GM10847 (cell line): Measurements from ENCODE around the gene SLC22A31.

Source experiments
- POLR2A ChIP-seq: IDR thresholded peaks from 2 replicates; pipeline ENCODE4 v1.6.1; 2011; ENCODE audit not compliant: insufficient read length; ENCODE audit errors: extremely low read depth

SLC22A31 gene

GRCh38 chr16:89166696-89167424 lies 33.5 kb downstream of the SLC22A31 start:
- no peak for TF ChIP-seq POLR2A

GRCh38 chr16:89164847-89165680 lies 35.3 kb downstream of the SLC22A31 start:
- no peak for TF ChIP-seq POLR2A

- TF ChIP-seq POLR2A, result no peak
These were observed 35.9 kb downstream of the SLC22A31 start for GRCh38 chr16:89164436-89164835.

- no peak for TF ChIP-seq POLR2A
These were observed 37.0 kb downstream of the SLC22A31 start for GRCh38 chr16:89163297-89163696.

GRCh38 chr16:89161763-89162713 lies 38.3 kb downstream of the SLC22A31 start:
- TF ChIP-seq POLR2A, result no peak

- no peak for TF ChIP-seq POLR2A
These were observed 39.2 kb downstream of the SLC22A31 start for GRCh38 chr16:89160977-89161701.

- no peak for TF ChIP-seq POLR2A
These were observed 40.4 kb downstream of the SLC22A31 start for GRCh38 chr16:89159850-89160354.

- no peak for TF ChIP-seq POLR2A
These were observed 41.1 kb downstream of the SLC22A31 start for GRCh38 chr16:89159066-89159849.

GRCh38 chr16:89157778-89158177 lies 42.6 kb downstream of the SLC22A31 start:
- TF ChIP-seq POLR2A, result no peak

- no peak for TF ChIP-seq POLR2A
These were observed 43.3 kb downstream of the SLC22A31 start for GRCh38 chr16:89156740-89157645.

- no peak for TF ChIP-seq POLR2A
These were observed 44.2 kb downstream of the SLC22A31 start for GRCh38 chr16:89155851-89156739.
